ENCODE results near the gene DARS1.
A peak's percentile ranks its signal among the peaks of the same experiment; 100 is the strongest.

The DARS1 gene

GRCh38 chr2:136015699-136016098 is 30.3 kb upstream of the DARS1 start:
- no peak for DNase-seq (ENCODE audit: low read depth in 2 of 2)

DNA sequence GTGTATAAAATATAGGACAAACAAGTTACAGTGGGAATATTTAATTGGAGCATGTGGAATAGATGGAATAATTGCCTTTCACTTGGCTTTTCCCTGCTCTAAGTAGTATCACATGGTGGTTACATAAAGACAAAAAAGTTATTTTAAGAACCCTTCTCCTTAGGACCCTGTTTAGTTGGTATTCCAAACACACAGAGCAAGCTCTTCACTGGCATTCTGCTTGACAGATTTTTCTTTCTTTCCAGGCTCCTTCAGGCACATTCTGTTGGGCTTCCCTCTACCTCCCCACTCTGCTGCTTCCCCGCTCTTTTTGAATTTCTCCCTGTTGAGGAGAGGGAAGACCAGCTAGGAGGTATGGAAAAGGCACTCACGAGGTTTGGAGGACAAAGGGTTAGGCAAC is 29.0 kb upstream of the DARS1 start:
- DNase-seq (ENCODE audit: low read depth in 2 of 2): no peak

DNA sequence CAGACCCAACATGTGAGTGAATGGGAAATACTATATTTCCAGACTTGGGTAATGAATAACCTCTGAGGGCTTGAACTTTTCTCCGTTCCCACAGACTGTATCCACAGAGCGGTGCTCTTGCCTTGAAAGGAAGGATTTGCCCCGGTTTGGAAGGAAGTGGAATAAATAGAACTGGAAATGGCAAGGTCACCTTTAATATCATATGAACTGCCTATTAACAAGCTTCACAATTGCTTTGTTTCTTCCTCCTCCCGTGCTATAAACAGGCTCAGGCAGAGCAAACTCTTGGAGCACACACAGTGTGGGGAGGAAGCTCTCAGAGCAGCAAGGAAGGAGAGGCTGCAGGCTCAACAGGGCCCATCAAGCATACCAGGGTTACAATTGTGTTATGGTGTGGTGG is 28.5 kb upstream of the DARS1 start:
- no peak for DNase-seq (ENCODE audit: low read depth in 2 of 2)

GRCh38 chr2:136013136-136013685 is 27.8 kb upstream of the DARS1 start:
- no peak for DNase-seq (ENCODE audit: low read depth in 2 of 2)

DNA sequence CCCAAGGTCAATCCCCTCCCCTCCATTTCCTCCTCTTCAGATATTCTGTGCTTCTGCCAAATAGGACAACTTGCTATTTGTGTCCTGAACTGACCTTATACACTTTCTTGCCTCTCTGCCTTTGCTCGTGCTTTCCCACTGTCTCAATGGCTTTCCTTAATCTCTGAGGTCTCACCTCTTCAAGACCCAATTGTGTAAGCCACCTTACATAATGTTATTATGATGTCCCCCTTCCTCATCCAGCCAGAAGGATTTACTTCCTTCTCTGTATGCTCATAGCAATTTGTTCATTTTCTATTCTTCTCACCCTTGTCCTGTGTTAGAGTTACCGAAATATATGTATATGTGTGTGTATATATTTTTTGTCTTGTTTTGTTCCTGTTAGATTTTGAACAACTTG is 26.9 kb upstream of the DARS1 start:
- DNase-seq (ENCODE audit: low read depth in 2 of 2): no peak

DNA sequence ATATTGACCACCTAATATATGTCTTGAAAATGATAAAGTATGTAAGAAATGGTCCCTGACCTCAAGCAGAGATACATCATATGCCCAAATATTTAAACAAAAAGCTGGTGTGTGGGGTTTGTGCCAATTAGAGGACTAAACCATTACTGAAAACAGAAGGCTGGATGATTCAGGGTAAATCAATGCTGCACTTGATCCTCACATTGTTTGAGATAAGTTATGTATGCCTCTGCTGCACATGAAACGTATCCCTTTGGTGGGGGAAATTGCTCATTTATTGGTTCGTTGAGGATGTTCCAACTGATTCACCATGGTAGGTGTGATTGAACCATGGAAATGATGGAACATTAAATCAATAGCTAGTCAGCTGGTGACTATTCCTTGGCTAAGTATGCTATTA is 24.7 kb upstream of the DARS1 start:
- no peak for DNase-seq (ENCODE audit: low read depth in 2 of 2)

DNA sequence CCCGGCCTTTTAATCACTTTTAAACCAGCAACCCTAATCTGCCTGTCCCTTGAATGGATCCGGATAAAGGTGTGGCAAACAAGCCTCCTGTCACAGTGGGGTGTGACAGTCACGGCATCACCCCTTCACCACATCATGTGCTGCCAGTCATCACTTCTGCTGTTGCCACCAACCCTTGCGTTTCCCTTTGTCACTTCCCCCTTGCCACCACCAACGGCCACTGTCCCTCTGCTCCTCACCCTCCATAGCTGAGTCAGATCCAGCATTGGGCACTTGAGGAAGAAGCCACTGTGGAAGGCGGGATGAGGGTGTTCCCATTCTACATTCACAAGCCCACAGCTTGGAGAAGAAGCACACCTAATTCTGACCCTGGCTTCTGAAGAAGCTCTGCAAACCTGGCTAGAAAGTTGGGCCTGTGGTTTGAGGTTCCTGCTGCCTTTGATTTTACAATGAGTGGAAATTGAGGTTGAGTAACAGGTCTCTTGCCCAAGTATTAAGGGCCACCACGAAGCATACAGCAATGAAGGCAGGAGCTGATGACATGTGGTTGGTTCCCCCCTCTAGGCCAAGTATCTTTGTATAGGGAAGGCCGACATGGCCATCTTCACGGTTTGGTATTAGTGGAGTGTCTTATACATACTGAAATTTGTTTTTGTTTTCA is 22.9 kb upstream of the DARS1 start:
- peak; percentile 25 to 36 for DNase-seq (ENCODE audit: low read depth in 2 of 2)

- DNase-seq (ENCODE audit: low read depth in 2 of 2): no peak
These were observed 21.2 kb upstream of the DARS1 start for GRCh38 chr2:136006658-136007057.

DNA sequence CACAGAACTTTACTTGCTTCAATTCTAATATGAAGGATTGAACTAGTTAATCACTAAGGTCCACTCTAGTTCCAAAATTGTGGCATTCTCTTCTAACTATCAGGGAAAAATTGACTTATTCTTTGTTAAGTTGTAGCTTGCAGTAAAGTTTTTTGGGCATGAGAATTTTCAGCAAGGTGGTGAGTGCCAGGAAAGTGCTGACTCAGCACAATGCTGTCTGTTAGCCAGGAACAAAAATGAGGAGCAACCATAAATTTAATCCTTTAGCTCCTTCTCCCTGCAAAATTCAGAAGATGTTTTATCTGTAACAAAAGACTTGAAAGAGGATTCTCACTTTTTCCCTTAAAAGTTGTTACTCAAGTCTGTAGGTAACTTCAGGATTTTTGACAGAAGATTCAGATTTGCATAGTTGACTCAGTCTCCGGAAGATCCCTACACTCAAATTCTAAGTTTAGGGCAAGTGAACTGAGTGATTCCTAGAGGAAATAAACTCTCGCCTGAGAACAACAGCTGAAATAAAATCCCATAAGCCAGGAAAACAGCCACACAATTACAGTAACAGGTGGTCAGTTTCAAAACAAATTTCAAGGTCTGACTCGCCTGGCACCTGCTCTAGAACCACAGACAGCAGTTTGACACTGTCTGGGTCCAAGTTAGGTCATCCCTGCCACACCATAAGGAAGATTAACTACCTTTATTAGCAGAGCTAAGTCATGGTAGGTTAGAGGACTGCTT is 20.2 kb upstream of the DARS1 start:
- DNase-seq (ENCODE audit: low read depth in 2 of 2): no peak

DNA sequence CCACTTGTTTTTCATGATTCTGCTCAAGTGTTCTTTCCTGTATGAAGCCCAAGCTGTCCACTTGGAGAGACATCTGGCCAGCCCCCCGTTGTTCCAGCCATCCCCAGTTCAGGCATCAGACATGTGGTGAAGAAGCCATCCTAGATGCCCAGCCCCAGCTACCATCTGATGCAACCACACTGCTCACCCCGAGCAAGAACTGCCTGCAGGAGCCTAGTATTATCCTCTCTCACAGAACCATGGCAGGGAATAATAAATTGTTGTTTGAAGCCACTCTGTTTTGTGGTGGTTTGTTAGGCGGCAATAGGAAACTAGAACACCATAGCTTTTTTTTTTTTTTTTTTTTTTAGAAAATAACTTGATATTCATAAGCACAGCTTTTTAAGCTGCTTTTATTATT is 19.5 kb upstream of the DARS1 start:
- no peak for DNase-seq (ENCODE audit: low read depth in 2 of 2)

DNA sequence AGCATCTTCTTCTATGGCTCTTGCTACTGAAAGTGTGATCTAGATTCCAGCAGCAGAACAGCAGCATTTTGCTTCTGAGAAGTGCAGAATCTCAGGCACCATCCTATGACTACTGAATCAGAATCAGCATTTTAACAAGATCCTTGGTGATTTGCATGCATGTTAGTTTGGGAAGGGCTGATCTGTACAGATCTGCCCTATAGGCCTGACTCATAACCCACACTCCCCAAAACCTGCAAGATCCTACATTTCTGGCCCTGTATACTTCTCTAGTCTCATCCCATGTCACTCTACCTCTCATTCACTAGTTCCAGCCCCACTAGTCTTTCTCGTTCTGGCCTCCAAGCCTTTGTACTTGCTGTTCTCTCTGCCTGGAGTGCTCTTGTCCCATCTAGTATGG is 15.7 kb upstream of the DARS1 start:
- DNase-seq (ENCODE audit: low read depth in 2 of 2): no peak

GRCh38 chr2:136000502-136000901 is 15.1 kb upstream of the DARS1 start:
- DNase-seq (ENCODE audit: low read depth in 2 of 2): no peak

DNA sequence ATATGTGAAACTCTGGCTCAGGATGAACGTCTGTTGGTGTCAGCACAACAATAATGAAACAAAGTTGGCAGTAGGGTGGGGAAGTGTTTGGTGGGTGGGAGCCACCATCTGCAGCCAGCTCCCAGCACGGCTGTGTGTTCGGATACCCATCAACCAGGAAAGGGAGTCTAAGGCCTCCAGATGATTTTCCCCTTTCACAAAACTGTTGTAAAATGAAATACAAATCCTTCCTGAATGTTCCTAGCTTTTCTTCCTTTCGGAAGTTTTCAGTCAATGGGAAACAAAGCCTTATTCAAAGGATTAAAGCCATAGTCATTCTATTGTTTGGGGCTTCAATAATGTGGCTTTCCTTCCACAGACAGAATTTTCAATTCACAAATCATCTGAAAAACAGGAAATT is 14.5 kb upstream of the DARS1 start:
- DNase-seq (ENCODE audit: low read depth in 2 of 2): no peak

- DNase-seq (ENCODE audit: low read depth in 2 of 2): no peak
These were observed 13.5 kb upstream of the DARS1 start for GRCh38 chr2:135998879-135999278.

DNA sequence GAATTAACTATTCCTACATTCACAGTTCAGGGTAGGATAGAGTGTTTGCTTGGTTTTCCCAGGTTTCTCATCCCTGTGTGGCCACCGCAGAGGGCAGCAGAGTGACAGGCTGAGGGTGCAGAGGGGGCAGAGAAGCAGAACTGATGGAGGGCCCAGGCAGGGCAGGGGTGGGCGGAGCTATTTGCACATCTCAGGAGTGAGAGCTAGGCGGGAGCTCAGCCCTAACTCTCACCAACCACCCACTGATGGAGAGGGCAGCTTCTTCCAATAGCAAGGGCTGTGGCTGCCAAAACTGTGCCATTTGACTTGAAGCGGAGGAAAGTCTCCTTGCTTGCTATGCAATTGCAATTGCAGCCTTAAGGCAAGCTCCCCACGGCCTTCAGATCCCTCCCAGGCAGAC is 12.0 kb upstream of the DARS1 start:
- no peak for DNase-seq (ENCODE audit: low read depth in 2 of 2)

DNA sequence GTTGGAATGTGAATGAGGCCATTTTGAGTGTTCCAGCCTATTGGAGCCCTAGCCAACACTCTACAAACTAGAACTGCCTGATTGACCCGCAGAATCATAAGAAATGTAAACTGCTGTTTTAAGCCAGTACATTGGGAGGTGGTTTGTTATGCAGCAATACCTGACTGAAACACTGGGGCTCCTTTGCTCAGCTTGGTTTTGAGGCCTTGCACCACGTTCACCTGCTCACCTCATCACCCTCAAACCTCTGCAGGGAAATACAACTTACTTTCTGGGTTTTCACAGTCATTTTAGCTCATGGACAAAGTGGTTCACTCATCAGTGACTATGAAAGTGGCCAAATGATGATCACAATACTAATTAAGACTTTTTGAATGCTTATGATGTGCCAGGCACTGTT is 10.9 kb upstream of the DARS1 start:
- DNase-seq (ENCODE audit: low read depth in 2 of 2): no peak

DNA sequence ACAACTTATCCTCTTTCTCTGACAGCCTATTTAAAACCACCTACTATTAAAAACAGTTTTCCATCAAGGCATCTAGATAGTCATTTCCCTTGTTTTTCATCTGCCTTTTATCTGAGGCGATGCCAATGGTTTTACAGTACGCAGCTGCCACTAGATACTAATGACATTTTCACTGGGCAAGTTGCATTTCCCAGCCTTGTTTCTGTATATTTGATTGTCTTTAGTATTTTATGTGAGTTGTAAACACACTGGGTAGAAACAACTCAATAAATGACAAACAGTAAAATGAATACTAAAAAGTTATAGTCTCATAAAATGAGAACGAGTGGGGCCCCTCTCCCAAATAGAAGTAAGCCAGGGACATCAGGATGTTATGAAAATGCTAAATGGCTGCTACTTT is 8.9 kb upstream of the DARS1 start:
- DNase-seq (ENCODE audit: low read depth in 2 of 2): no peak

GRCh38 chr2:135993421-135993820 is 8.0 kb upstream of the DARS1 start:
- DNase-seq (ENCODE audit: low read depth in 2 of 2): no peak

GRCh38 chr2:135991861-135992260 is 6.4 kb upstream of the DARS1 start:
- no peak for DNase-seq (ENCODE audit: low read depth in 2 of 2)

DNA sequence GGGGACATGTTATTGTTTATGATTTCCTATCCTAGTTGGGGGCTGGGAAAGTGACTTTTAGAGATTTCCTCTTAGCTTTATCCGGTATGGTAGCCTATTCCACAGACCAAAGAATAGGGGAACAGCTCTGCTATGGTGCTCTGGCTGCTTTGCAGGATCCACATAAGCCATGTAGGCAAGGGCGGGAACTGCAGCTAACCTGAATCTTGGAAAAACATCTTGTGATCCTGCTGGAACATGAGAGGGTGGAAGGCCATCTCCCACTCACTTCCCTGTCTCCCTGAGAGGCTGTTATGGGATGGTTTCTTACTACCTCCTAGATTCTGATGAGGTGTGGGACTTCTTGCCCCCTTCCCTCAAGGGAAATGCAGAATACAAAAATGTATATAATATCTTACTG is 2.0 kb upstream of the DARS1 start:
- no peak for DNase-seq (ENCODE audit: low read depth in 2 of 2)

GRCh38 chr2:135986507-135986906 is 1.1 kb upstream of the DARS1 start:
- DNase-seq (ENCODE audit: low read depth in 2 of 2): no peak

DNA sequence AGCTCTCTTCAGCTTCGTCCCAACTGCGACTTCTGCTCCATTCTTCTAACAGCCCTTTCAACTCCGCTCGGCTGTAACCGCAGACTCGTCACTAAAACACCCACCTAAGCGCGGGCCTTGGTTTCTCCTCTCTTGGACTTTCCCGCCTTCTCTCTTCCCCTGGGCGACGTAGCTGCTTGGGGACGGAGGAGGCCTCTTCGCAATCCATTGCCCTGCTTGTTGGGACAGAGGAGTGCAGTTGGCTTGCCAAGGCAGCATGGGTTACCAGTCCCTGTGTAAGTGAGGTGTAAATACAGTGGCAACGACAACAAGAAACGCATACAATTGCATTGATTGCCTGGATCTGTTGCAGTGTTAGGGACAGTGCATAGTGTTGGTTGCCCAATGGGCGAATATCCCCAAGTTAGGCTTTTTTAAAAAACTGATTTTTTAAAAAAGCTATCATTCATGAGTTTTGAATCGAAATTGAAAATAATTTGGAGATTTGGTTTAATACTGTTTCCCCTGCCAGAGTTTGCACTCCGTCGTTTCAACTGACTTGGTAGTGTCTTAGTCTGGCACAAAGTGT is 484 bp upstream of the DARS1 start:
- DNase-seq (ENCODE audit: low read depth in 2 of 2): no peak

All from stimulated activated CD8-positive, alpha-beta memory T cell treated with anti-CD3 and anti-CD28 coated beads, Interleukin-7, amount 100 ng/mL, for 1 hour (primary cell).